ENCODE measurements around the gene F8A3.
"Not testable (repeated sequence)": the region's sequence is repeated elsewhere in the genome, so short reads cannot be mapped to it uniquely, and the experiment has no call there.

Gene F8A3

DNA sequence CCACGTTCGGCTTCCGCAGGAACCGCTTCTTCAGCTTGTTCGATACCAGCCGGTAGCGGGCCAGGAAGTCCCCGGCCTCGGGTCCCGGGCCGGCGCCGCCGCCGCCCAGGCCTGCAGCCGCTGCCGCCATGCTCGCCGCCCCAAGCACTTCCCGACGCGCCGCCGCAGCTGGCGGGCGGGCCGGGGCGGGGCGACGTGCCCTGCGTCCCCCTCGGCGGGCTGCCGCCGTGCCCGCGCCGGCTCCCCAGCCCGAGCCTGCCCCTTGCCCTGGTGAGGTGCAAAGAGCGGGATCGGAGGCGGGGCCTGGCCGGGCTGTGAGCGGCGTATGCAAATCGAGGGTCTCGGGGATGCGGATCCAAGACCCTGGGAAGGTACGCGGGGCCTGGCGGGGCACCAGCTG is at the start of gene F8A3:
Gene F8A3, minus strand, starts transcription at position 150 of the 400 bp plus-strand sequence. Its CDS starts 20 bp downstream, at position 130.
- not testable (repeated sequence) for DNase-seq

DNA sequence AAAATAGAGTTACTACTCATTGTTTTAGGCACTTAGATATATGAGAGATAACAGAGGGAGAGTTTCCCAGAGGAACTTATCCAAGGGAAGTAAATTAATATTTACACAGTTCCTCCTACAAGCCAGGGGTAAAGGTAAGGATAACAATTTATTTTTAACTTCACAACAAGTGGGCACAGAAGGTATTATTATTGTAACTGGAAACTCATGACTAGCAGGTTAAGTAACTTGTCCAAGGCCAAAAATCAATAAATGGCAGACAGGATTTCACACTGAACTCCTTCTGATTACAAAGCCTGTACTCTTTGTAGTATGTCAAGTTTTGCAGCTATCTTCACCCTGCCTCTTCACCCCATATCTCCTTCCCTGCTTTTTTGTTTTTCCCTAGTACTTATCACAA is 46.9 kb upstream of the F8A3 start:
- DNase-seq: no peak

DNA sequence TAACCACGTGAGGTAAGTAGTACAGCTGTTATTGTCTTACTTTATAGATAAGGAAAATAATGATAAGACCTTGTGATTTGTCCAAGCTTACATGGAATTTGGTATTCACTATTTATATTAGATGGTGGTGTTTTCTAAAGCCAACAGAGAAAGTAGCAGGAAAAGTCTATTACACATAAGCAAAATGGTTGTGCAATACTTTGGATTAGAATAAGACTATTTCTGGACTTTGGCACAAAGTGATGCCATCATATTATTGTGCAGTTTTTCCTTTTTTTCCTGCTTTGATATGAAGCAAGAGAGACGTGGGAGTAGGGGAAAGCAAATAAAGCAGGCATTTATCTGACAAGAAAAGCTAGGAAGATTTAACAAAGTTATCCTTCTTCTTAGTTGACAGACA is 36.7 kb upstream of the F8A3 start:
- DNase-seq: not testable (repeated sequence)

DNA sequence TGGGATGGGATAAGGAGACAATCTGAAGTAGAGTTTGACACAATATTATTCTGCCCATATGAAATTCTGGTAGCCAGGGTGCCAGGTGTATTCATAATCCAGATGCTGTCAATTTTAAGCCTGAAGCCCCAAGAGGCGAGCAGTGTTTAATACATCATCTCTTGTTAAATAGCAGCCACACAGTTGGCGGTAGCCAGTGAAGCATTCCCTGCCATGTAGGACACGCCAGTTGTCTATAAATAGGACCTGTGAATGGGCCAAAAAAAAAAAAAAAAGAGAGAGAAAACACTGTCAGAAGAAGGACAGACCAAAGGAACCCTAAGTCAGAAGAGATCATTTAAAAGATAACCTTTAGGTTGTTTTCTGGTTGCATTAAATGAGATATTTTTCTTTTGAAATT is 33.0 kb upstream of the F8A3 start:
- not testable (repeated sequence) for DNase-seq

DNA sequence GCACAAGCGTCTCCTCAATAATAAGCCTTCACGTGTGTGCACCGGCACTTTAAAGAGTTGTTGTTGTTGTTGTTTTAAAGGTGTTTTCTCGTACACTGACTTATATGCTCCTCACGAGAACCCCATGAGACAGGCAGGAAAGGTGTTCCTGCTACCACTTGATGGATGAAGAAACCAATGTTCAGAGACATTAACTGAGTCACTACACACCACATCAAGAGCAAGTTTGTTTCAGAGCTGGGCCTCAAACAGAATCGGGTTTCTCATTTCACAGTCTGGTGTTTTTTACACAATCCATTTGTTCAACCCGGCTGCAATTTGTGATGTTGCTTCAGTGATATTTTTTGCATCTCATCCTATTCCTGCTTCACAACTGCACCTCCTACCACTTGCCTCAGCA is 18.7 kb upstream of the F8A3 start:
- DNase-seq: not testable (repeated sequence)

DNA sequence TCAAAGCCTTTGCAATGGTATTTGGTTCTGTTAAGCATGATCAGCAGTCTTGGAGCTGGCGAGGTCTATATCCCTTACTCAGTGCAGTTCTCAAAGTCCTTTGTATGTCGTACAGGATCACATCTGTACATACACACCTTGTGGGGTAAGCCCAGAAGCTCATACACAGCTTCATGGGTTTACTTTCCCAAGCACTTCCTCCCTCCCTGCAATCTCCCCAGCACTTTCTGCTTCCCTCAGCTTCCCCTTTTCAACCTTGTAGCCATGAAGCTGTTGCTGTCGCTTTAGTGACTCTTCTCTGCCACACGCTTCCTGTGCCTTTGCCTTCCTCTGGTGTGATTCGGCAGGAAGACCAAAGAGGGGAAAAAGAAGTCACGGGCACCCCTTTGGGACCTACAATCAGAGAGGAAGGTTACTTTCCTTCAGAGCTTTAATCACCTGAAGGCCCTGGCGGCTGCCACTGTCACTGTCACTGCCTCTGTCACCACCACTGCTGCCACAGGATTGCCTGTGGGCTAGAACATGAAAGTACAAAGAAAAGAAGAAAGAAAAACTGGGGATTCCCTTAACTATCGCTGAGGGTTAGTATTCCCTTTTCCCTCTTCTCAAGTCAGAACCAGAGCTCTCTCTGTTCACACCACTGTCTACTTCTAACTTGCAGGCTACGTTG is 8.0 kb upstream of the F8A3 start:
- not testable (repeated sequence) for DNase-seq

DNA sequence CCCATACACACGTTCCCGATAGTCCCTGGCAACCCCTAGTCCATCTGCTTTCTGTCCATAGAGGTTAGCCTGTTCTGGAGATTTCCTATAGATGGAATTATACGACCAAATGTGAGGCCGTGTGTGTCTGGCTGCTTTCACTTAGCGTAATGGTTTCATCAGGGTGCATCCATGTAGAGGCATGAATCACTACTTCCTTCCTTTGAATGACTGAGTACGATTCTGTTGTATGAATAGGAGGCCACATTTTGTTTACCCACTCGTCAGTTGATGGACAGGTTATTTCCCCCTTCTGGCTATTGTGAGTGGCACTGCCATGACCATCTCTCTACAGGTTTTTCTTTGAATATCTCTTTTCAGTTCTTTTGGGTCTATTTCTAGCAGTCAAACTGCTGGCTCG is 2.1 kb upstream of the F8A3 start:
- DNase-seq: not testable (repeated sequence)

DNA sequence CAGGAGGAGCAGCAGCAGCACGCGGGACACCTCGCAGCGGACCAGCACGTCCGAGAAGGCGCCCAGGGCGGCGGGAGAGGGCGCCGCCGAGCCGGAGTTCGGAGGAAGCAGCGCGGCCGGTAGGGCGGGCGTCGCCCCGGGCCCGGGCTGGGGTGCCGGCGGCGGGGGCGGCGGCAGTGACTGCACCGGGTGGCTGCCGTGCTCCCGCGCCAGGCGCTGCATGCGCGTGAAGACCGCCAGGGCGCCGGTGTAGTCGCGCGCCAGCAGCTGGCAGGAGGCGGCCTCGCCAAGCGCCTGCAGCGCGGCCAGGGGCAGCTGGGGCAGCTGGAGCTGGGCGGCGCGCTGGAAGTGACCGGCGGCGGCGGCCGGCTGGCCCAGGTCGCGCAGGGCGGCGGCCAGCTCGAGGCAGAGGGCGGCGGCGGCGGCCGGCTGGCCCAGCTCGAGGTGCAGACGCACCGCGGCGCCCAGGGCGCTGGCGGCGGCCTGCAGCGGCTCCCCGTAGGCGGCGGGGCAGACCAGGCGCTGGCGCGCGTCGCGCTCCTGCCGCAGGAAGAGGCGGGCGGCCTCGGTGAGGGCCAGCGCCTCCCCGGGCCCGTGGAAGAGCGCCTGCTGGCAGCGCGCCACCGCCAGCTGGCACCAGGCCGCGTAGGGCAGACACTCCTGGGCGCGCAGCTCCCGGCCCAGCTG is 516 bp downstream of the F8A3 start:
- DNase-seq: not testable (repeated sequence)

DNA sequence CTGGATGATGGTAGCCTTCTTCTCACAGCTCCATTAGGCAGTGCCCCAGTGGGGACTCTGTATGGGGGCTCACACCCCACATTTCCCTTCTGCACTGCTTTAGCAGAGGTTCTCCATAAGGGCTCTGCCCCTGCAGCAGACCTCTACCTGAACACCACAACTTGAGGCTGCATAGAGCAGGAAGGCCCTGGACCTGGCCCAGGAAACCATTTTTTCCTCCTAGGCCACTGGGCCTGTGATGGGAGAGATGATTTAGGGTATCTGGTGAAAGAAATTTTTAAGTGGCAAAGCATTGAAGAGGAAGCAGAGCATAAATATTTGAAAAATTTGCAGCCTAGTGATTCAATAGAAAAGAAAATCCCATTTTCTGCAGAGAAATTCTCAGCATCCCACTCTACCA is 17.3 kb downstream of the F8A3 start:
- DNase-seq: no peak

DNA sequence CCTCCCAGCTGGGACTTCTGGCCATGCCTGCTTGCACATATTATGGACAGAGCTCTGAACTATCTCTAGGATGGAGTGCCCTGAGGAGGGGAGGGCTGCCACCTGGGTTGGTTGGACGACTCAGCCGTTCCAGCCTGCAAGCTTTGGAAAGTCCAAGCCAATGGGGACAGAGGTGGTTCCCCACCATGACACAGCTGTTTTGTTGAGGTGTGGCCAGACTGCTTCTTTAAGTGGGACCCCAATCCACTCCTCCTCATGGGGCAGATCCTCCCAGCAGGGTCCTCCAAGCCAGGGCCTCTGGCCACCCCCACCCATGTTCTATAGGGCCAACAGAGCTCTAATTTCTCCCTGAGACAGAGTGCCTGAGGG is 22.7 kb downstream of the F8A3 start:
- no peak for DNase-seq

DNA sequence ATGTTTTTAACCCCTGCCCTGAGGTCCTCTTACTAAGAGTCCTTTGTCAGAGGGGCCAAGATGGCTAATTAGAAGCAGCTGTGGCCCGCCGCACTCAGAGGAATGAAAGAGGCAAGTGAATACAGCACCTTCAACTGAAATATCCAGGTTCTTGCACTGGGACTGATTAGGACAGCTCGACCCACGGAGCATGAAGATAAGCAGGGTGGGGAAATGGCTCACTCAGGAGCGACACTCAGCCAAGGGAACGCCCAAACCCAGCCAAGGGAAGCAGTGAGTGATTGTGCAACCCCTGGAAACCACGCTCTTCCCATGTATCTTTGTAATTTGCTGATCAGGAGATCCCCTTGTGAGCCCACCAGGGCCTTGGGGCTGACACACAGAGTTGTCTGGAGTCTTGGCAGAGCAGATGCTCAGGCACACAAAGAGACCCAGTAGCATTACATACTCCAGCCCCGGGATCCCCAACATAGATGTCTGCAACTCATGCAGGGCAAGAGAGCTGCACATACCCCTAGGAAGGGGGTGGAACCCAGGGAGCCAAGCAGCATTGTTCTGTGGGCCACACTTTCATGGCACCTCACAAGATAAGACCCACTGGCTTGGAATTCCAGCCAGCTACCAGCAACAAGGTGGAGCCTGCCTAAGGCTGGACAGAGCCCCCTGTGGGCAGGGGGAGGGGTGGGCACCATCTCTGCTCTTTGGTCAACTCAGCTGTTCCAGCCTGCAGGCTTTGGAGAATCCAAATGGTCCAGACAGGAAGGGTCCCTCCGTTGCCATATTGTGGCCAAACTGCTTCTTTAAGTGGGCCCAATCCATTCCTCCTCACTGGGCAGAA is 23.3 kb downstream of the F8A3 start:
- no peak for DNase-seq

DNA sequence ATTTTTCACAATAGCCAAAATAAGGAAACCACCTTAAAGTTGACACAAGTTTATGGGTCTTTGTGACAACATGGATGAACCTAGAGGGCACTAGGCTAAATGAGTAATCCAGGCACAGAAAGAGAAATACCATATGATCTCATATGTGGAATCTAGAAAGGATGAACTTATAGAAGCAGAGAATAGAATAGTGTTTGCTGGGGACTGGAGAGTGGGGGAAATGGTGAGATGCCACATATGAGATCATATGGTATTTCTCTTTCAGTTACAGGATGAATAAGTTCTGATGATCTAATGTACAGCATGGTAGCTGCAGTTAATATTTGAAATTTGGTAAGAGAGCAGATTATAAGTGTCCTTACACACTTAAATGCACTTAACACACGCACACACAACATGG is 40.7 kb downstream of the F8A3 start:
- DNase-seq: no peak
